ENCODE results near the gene ZNF619. TPM values are rescaled to one million over a fixed set of nuclear protein-coding genes. Genes with fewer than 3 reads are reported as not detected.

Gene ZNF619
- total RNA-seq, 4 donors from 2014 or later: 8.2 to 10.2 (median 9.7) TPM

GRCh38 chr3:40465111-40465407 lies 11.9 kb upstream of the ZNF619 start:
- TF ChIP-seq CTCF (IDR thresholded peaks at IDR 0.05): no peak
- TF ChIP-seq POLR2A (IDR thresholded peaks at IDR 0.05): no peak
- H3K36me3 ChIP-seq: peaks cover 33 to 44% of the 10 kb centered on the region in 2 donors
- no peaks in the 10 kb centered on the region for H3K27me3 ChIP-seq
- H3K27ac ChIP-seq: no peak overlapping the region
- intact Hi-C loops (cut with DNase I): loop anchor here (10.0 kb wide), 3 partner anchors 60 to 510 kb away; partner anchors contain the start of gene ZNF621
- WGBS, 2 donors: 74 to 77% methylated on average over 4 of the region's 4 CpGs
- no peak for DNase-seq
- H3K9me3 ChIP-seq: no peaks in the 10 kb centered on the region
- H3K4me1 ChIP-seq: no peaks in the 10 kb centered on the region
- H3K4me3 ChIP-seq (replicated peaks in 1 of 3): no peak overlapping the region

- DNase-seq: no peak
- WGBS, 2 donors: 84 to 88% methylated on average over 2 of the region's 2 CpGs
- no peak for TF ChIP-seq POLR2A (IDR thresholded peaks at IDR 0.05)
- no peak for TF ChIP-seq CTCF (IDR thresholded peaks at IDR 0.05)
- intact Hi-C loops (cut with DNase I): loop anchor here (10.0 kb wide), 3 partner anchors 59 to 509 kb away; partner anchors contain the start of gene ZNF621
- no peaks in the 10 kb centered on the region for H3K9me3 ChIP-seq
- no peak overlapping the region for H3K4me3 ChIP-seq (replicated peaks in 1 of 3)
- peaks cover 33 to 40% of the 10 kb centered on the region in 2 donors for H3K36me3 ChIP-seq
- H3K27me3 ChIP-seq: no peaks in the 10 kb centered on the region
- H3K4me1 ChIP-seq: no peaks in the 10 kb centered on the region
- no peak overlapping the region for H3K27ac ChIP-seq
These were observed 11.5 kb upstream of the ZNF619 start for GRCh38 chr3:40465456-40465855.

- no peak overlapping the region for H3K27ac ChIP-seq
These were observed 8.9 kb upstream of the ZNF619 start for GRCh38 chr3:40468018-40468417.

GRCh38 chr3:40470701-40471100 lies 6.2 kb upstream of the ZNF619 start:
- 94 to 95% methylated on average over 4 of the region's 4 CpGs for whole genome bisulfite sequencing, 2 donors
- Histone ChIP-seq H3K27ac (no peak overlapping the region), H3K4me1 (no peaks in the 10 kb centered on the region), H3K36me3 (no peaks in the 10 kb centered on the region), H3K4me3 (replicated peaks in 1 of 3) (no peak overlapping the region), H3K9me3 (no peaks in the 10 kb centered on the region), H3K27me3 (no peaks in the 10 kb centered on the region)
- no peak for TF ChIP-seq POLR2A (IDR thresholded peaks at IDR 0.05)
- intact Hi-C loops (cut with DNase I): no loop called here
- DNase-seq: no peak

More at GRCh38 chr3:40468018-40468417, 8.9 kb upstream of the ZNF619 start:
- no peak for DNase-seq
- TF ChIP-seq CTCF (IDR thresholded peaks at IDR 0.05): no peak
- no peak for TF ChIP-seq POLR2A (IDR thresholded peaks at IDR 0.05)
- no peak overlapping the region for H3K4me3 ChIP-seq (replicated peaks in 1 of 3)
- intact Hi-C loops (cut with DNase I): loop anchor here (10.0 kb wide), 3 partner anchors 57 to 507 kb away; partner anchors contain the start of gene ZNF621
- H3K27me3 ChIP-seq: no peaks in the 10 kb centered on the region
- H3K9me3 ChIP-seq: no peaks in the 10 kb centered on the region
- peaks cover 12 to 15% of the 10 kb centered on the region in 2 donors for H3K36me3 ChIP-seq
- 78 to 79% methylated on average over 4 of the region's 4 CpGs for WGBS, 2 donors
- no peaks in the 10 kb centered on the region for H3K4me1 ChIP-seq

- 54 to 59% methylated on average over 4 of the region's 4 CpGs for WGBS, 2 donors
- H3K36me3 ChIP-seq: peaks cover under 1 to 10% of the 10 kb centered on the region in 2 donors
- peaks cover 6% of the 10 kb centered on the region in 2 donors for H3K4me1 ChIP-seq
- H3K27me3 ChIP-seq: no peaks in the 10 kb centered on the region
- DNase-seq: no peak
- H3K9me3 ChIP-seq: no peaks in the 10 kb centered on the region
- TF ChIP-seq CTCF (IDR thresholded peaks at IDR 0.05) (no peak), POLR2A (IDR thresholded peaks at IDR 0.05) (no peak)
- peak overlapping the region; percentile 83 to 91 (median 84) for H3K4me3 ChIP-seq (replicated peaks in 1 of 3)
- no peak overlapping the region for H3K27ac ChIP-seq
- intact Hi-C loops (cut with DNase I): no loop called here
These were observed 744 bp downstream of the ZNF619 start for GRCh38 chr3:40477666-40478065.

- no peak for TF ChIP-seq POLR2A (IDR thresholded peaks at IDR 0.05)
- TF ChIP-seq CTCF (IDR thresholded peaks at IDR 0.05): no peak
- intact Hi-C loops (cut with DNase I): no loop called here
- Histone ChIP-seq H3K9me3 (no peaks in the 10 kb centered on the region), H3K4me3 (replicated peaks in 1 of 3) (no peak overlapping the region), H3K36me3 (peaks cover 25 to 42% of the 10 kb centered on the region in 2 donors), H3K27me3 (no peaks in the 10 kb centered on the region), H3K4me1 (no peaks in the 10 kb centered on the region), H3K27ac (no peak overlapping the region)
- 97 to 100% methylated on average over 3 of the region's 3 CpGs for WGBS, 2 donors
- no peak for DNase-seq
These were observed 10.2 kb downstream of the ZNF619 start for GRCh38 chr3:40487172-40487571.

Data from thyroid gland (tissue), 4 donors.